ENCODE data around the gene EXOC4. TPM values are rescaled to one million over a fixed set of nuclear protein-coding genes. Genes with fewer than 3 reads are reported as not detected.
"Not testable (repeated sequence)": the region's sequence is repeated elsewhere in the genome, so short reads cannot be mapped to it uniquely, and the experiment has no call there.

Gene EXOC4
- total RNA-seq, 1 experiment from 2014 or later: 66.2 TPM

DNA sequence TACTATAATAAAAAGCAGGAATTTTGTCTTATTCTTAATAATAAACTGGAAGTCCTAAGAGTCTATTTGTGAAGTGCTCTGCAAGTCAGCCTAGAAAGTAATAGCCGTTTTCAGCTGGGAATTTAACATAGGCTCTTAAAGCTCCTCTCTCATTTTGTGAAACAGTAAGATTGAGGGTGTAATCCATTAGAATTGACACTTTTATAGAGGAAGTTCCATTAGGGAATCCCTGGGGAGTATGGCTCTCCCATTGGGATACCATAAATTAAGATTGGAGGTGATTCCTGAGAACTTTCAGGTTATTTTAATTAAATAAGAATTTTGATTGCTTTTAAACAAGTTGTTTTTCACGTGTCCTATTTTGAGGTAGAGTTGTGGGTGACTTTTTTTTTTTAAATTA is 68.0 kb downstream of the EXOC4 start:
- Mint-ChIP-seq H3K4me1 (ENCODE audit: low read depth, unreplicated experiment) (no peaks in the 10 kb centered on the region), H3K9me3 (ENCODE audit: unreplicated experiment) (peaks cover 29% of the 10 kb centered on the region), H3K27me3 (ENCODE audit: insufficient read depth, unreplicated experiment) (no peaks in the 10 kb centered on the region), H3K27ac (ENCODE audit: unreplicated experiment) (no peak overlapping the region), H3K4me3 (ENCODE audit: unreplicated experiment) (no peak overlapping the region), H3K36me3 (ENCODE audit: insufficient read depth, unreplicated experiment) (peaks cover 31% of the 10 kb centered on the region)
- intact Hi-C loops (cut with micrococcal nuclease; ENCODE audit: unreplicated experiment): no loop called here
- Histone ChIP-seq H3K36me3 (ENCODE audit: control insufficient read depth, insufficient read depth, low read length) (no peaks in the 10 kb centered on the region), H3K9me3 (no peaks in the 10 kb centered on the region), H3K4me1 (no peaks in the 10 kb centered on the region), H3K27me3 (replicated peaks; ENCODE audit: control insufficient read depth, insufficient read depth, low read length) (no peaks in the 10 kb centered on the region), H3K4me3 (ENCODE audit: low read depth, low read length) (no peak overlapping the region)
- ChIA-PET POLR2A (no interaction called here), CTCF (no interaction called here)
- BruUV-seq (replicated peaks): no TSS peak
- DNase-seq: no peak
- TF ChIP-seq, protein P1, sequence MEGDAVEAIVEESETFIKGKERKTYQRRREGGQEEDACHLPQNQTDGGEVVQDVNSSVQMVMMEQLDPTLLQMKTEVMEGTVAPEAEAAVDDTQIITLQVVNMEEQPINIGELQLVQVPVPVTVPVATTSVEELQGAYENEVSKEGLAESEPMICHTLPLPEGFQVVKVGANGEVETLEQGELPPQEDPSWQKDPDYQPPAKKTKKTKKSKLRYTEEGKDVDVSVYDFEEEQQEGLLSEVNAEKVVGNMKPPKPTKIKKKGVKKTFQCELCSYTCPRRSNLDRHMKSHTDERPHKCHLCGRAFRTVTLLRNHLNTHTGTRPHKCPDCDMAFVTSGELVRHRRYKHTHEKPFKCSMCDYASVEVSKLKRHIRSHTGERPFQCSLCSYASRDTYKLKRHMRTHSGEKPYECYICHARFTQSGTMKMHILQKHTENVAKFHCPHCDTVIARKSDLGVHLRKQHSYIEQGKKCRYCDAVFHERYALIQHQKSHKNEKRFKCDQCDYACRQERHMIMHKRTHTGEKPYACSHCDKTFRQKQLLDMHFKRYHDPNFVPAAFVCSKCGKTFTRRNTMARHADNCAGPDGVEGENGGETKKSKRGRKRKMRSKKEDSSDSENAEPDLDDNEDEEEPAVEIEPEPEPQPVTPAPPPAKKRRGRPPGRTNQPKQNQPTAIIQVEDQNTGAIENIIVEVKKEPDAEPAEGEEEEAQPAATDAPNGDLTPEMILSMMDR (IDR thresholded peaks at IDR 0.05; ENCODE audit: insufficient read depth in 1 of 2, low read depth in 1 of 2, low read length in 1 of 2, severe bottlenecking in 1 of 2, unreplicated experiment in 1 of 2): no peak

DNA sequence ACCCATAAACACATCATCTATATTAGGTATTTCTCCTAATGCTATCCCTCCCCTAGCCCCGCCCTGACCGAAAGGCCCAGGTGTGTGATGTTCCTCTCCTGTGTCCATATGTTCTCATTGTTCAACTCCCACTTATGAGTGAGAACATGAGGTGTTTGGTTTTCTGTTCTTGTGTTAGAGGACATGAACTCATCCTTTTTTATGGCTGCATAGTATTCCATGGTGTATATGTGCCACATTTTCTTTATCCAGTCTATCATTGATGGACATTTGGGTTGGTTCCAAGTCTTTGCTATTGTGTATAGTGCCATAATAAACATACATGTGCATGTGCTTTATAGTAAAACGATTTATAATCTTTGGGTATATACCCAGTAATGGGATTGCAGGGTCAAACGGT is 68.5 kb downstream of the EXOC4 start:
- Mint-ChIP-seq H3K9me3 (ENCODE audit: unreplicated experiment) (peaks cover 33% of the 10 kb centered on the region), H3K36me3 (ENCODE audit: insufficient read depth, unreplicated experiment) (peaks cover 32% of the 10 kb centered on the region)
- intact Hi-C loops (cut with micrococcal nuclease; ENCODE audit: unreplicated experiment); BruUV-seq (replicated peaks); POLR2A ChIA-PET; H3K27ac Mint-ChIP-seq (ENCODE audit: unreplicated experiment); H3K9me3 ChIP-seq; DNase-seq; H3K4me1 Mint-ChIP-seq (ENCODE audit: low read depth, unreplicated experiment); H3K4me3 ChIP-seq (ENCODE audit: low read depth, low read length); CTCF ChIA-PET; H3K4me3 Mint-ChIP-seq (ENCODE audit: unreplicated experiment); H3K4me1 ChIP-seq; H3K27me3 ChIP-seq (replicated peaks; ENCODE audit: control insufficient read depth, insufficient read depth, low read length); H3K27me3 Mint-ChIP-seq (ENCODE audit: insufficient read depth, unreplicated experiment); H3K36me3 ChIP-seq (ENCODE audit: control insufficient read depth, insufficient read depth, low read length): not testable (repeated sequence)

DNA sequence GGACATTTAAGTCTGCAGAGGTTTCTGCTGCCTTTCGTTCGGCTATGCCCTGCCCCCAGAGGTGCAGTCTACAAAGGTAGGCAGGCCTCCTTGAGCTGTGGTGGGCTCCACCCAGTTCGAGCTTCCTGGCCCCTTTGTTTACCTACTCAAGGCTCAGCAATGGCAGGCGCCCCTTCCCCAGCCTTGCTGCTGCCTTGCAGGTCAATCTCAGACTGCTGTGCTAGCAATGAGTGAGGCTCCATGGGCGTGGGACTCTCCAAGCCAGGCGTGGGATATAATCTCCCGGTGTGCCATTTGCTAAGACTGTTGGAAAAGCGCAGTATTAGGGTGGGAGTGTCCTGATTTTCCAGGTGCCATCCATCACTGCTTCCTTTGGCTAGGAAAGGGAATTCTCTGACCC is 73.9 kb downstream of the EXOC4 start:
- H3K36me3 ChIP-seq (ENCODE audit: control insufficient read depth, insufficient read depth, low read length); H3K4me3 ChIP-seq (ENCODE audit: low read depth, low read length); H3K9me3 ChIP-seq; H3K4me3 Mint-ChIP-seq (ENCODE audit: unreplicated experiment); intact Hi-C loops (cut with micrococcal nuclease; ENCODE audit: unreplicated experiment); H3K27me3 Mint-ChIP-seq (ENCODE audit: insufficient read depth, unreplicated experiment); DNase-seq; POLR2A ChIA-PET; BruUV-seq (replicated peaks); CTCF ChIA-PET; H3K27ac Mint-ChIP-seq (ENCODE audit: unreplicated experiment); H3K27me3 ChIP-seq (replicated peaks; ENCODE audit: control insufficient read depth, insufficient read depth, low read length); H3K4me1 ChIP-seq: not testable (repeated sequence)
- peaks cover 14% of the 10 kb centered on the region for H3K4me1 Mint-ChIP-seq (ENCODE audit: low read depth, unreplicated experiment)
- peaks cover 46% of the 10 kb centered on the region for H3K9me3 Mint-ChIP-seq (ENCODE audit: unreplicated experiment)
- H3K36me3 Mint-ChIP-seq (ENCODE audit: insufficient read depth, unreplicated experiment): peaks cover 31% of the 10 kb centered on the region

DNA sequence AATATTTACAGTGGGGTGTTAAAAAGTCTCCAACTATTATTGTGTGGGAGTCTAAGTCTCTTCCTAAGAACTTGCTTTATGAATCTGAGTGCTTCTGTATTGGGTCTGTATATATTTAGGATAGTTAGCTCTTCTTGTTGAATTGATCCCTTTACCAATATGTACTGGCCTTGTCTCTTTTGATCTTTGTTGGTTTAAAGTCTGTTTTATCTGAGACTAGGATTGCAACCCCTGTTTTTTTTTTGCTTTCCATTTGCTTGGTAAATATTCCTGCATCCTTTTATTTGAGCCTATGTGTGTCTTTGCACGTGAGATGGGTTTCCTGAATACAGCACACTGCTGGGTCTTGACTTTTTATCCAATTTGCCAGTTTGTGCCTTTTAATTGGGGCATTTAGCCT is 75.1 kb downstream of the EXOC4 start:
- H3K9me3 ChIP-seq; H3K27ac Mint-ChIP-seq (ENCODE audit: unreplicated experiment); H3K36me3 ChIP-seq (ENCODE audit: control insufficient read depth, insufficient read depth, low read length); intact Hi-C loops (cut with micrococcal nuclease; ENCODE audit: unreplicated experiment); H3K4me3 Mint-ChIP-seq (ENCODE audit: unreplicated experiment); H3K4me1 ChIP-seq; H3K27me3 ChIP-seq (replicated peaks; ENCODE audit: control insufficient read depth, insufficient read depth, low read length); CTCF ChIA-PET; BruUV-seq (replicated peaks); H3K27me3 Mint-ChIP-seq (ENCODE audit: insufficient read depth, unreplicated experiment); H3K4me3 ChIP-seq (ENCODE audit: low read depth, low read length): not testable (repeated sequence)
- POLR2A ChIA-PET: interaction anchor here (0.6 kb wide), 1 partner anchor 75 kb away, joined by 4 read pairs; no protein-coding TSS in a partner anchor
- peaks cover 38% of the 10 kb centered on the region for H3K9me3 Mint-ChIP-seq (ENCODE audit: unreplicated experiment)
- peaks cover 14% of the 10 kb centered on the region for H3K4me1 Mint-ChIP-seq (ENCODE audit: low read depth, unreplicated experiment)
- H3K36me3 Mint-ChIP-seq (ENCODE audit: insufficient read depth, unreplicated experiment): peaks cover 30% of the 10 kb centered on the region
- peak in 1 of 2 experiments; percentile 4 for DNase-seq
